Muscle layer of colon (tissue), 2 donors: ENCODE measurements around the gene PTCD1.

Experiments used
- H3K27ac ChIP-seq: one replicate; pipeline ENCODE4 v1.7.0; 2013; ENCODE audit warnings: low read depth, mild to moderate bottlenecking, low read length, moderate library complexity
- H3K27me3 ChIP-seq, 2 donors: one replicate each; pipeline ENCODE4 v1.7.0; 2013; ENCODE audit warnings: low read length in 2 of 2, mild to moderate bottlenecking in 2 of 2; ENCODE audit not compliant: insufficient read depth in 2 of 2, control insufficient read depth in 1 of 2
- H3K36me3 ChIP-seq: one replicate; pipeline ENCODE4 v1.7.0; 2013; ENCODE audit warnings: mild to moderate bottlenecking, low read length; ENCODE audit not compliant: insufficient read depth
- H3K4me1 ChIP-seq: one replicate; pipeline ENCODE4 v1.7.0; 2013; ENCODE audit warnings: mild to moderate bottlenecking, low read length; ENCODE audit not compliant: insufficient read depth
- H3K4me3 ChIP-seq, 2 donors: one replicate each; pipeline ENCODE4 v1.7.0; 2013; ENCODE audit warnings: low read length in 2 of 2, low read depth in 1 of 2, mild to moderate bottlenecking in 1 of 2, moderate library complexity in 1 of 2
- H3K9ac ChIP-seq: one replicate; pipeline ENCODE4 v1.7.0; 2013; ENCODE audit warnings: low read length
- H3K9me3 ChIP-seq: one replicate; pipeline ENCODE4 v1.7.0; 2013; ENCODE audit warnings: mild to moderate bottlenecking, low read length
- donor health status: abdominal sarcoma.
- donor health status: Adenocarcinoma of cecum.

PTCD1 gene, protein sequence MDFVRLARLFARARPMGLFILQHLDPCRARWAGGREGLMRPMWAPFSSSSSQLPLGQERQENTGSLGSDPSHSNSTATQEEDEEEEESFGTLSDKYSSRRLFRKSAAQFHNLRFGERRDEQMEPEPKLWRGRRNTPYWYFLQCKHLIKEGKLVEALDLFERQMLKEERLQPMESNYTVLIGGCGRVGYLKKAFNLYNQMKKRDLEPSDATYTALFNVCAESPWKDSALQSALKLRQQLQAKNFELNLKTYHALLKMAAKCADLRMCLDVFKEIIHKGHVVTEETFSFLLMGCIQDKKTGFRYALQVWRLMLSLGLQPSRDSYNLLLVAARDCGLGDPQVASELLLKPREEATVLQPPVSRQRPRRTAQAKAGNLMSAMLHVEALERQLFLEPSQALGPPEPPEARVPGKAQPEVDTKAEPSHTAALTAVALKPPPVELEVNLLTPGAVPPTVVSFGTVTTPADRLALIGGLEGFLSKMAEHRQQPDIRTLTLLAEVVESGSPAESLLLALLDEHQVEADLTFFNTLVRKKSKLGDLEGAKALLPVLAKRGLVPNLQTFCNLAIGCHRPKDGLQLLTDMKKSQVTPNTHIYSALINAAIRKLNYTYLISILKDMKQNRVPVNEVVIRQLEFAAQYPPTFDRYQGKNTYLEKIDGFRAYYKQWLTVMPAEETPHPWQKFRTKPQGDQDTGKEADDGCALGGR

DNA sequence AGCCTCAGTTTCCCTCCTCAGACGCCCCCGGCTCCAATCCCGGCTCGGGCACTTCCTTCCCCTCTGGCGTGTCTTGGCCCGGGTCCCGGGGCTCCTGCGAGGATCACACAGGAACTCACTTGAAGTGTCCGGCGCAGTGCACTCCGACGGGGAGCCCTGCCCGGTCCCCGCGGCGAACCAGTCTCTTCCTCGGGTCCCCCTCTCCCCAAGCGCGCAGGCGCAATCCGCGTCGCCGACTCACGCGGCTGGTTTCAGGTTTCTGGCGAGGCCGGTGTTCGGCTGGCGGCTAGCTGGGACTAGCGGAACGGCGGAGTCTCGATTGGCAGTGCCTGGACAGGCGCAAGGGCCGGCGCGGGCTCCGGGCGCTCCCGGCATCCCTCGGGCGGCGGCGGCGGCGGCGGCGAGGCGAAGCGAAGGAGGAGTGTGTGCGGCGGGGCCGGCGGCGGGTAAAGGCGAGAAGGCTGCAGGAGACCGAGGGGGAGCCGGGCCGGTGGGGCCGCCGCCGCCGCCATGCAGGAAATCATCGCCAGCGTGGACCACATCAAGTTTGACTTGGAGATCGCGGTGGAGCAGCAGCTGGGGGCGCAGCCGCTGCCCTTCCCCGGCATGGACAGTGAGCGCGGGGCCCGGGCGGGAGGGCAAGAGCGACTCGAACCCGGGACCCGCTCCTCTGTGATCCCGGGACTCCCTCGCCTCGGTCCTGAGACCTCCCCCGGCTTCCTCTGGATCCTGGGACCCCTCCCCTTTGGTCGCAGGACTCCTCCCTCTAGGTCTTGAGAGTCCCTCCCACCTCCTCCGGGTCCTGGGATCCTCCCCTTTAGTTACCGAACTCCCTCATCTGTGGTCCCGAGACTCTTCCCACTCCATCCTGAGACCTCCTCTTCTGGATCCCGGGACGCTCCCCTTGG is at the start of gene PTCD1, which contains the start of gene CPSF4:
TSS of gene PTCD1 (minus strand) at position 226 of the 908 bp plus-strand sequence. CDS start 3,556 bp downstream, outside the sequence.
TSS of gene CPSF4 (plus strand) at position 371 of the 908 bp plus-strand sequence. CDS start at position 511, 140 bp downstream.
- Histone ChIP-seq H3K27ac (peak within 1 kb of the TSS; percentile 81), H3K9ac (peak within 1 kb of the TSS; percentile 84), H3K9me3 (no peaks in the 10 kb centered on the region), H3K36me3 (peaks cover 6% of the 10 kb centered on the region), H3K27me3 (no peaks in the 10 kb centered on the region), H3K4me1 (peaks cover 20% of the 10 kb centered on the region), H3K4me3 (peak within 1 kb of the TSS; percentile 75 to 97)

DNA sequence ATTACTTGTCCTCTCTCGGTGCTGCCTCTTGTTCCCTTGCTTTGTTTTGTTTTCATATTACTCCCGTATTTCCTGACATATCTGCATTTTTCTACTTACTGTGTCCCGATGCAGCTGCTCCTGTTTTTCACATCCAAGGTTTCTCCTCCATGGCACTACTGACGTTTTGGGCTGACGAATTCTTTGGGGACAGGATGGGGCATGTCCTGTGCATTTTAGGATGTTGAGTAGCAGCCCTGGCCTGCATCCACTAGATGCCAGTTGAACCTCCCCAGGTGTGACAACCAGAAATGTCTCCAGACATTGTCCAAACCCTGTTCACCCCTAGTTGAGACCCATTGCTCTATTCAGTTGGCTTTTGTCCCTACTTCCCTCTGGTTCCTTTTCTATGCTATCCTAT is 46.5 kb upstream of the PTCD1 start:
- no peaks in the 10 kb centered on the region for H3K9me3 ChIP-seq
- no peaks in the 10 kb centered on the region for H3K4me1 ChIP-seq
- peaks cover 19% of the 10 kb centered on the region for H3K36me3 ChIP-seq
- no peak overlapping the region for H3K9ac ChIP-seq
- no peak overlapping the region for H3K27ac ChIP-seq
- no peaks in the 10 kb centered on the region for H3K27me3 ChIP-seq
- H3K4me3 ChIP-seq = no peak overlapping the region

DNA sequence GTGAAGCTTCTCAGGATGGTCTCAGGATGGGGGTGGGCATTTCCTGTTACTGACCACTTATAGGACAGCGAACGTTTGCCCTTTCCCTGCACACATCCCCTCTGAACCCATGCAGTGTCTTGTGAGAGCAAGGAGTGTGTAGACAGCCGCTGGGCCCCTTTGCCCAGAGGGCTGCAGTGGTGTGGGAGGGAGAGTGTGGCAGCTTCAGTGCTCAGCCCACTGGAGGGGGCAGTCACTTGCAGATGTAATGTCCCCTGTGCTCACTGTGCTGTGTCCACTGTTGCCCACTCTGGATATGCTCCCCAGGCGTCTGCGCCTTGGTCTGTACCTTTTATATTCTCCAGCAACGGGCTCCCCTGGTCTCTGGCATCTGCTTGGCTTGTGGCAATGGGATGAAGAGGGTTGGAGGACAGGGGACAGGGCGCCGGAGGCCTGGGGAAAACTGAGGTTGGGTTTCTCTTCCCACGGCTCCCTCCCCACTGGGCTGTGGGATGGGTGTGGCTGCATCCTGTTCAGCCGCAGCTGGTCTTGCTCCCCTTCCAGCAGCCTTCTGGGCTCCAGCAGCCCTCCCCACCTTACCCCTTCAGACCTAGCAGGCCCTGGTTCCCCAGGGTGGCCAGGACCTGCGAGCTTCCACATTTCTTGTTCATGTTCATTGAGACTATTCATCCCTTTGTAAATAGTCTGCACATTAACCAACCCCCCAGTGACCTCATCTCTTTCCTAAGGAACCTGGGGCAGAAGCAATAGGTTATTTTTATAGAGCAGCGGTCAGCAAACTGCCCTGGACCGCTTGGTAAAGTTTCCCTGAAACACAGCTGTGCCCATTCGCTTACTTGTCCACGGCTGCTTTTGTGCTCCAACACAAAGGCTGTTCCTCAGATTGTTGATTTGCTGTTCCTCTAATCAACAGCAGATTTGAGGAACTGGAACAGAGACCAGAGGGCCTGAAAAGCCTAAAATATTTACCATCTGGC is 40.2 kb upstream of the PTCD1 start:
- H3K36me3 ChIP-seq = peaks cover 17% of the 10 kb centered on the region
- H3K9me3 ChIP-seq = no peaks in the 10 kb centered on the region
- no peaks in the 10 kb centered on the region for H3K27me3 ChIP-seq
- H3K9ac ChIP-seq = no peak overlapping the region
- H3K4me3 ChIP-seq = no peak overlapping the region
- no peak overlapping the region for H3K27ac ChIP-seq
- peaks cover 7% of the 10 kb centered on the region for H3K4me1 ChIP-seq

DNA sequence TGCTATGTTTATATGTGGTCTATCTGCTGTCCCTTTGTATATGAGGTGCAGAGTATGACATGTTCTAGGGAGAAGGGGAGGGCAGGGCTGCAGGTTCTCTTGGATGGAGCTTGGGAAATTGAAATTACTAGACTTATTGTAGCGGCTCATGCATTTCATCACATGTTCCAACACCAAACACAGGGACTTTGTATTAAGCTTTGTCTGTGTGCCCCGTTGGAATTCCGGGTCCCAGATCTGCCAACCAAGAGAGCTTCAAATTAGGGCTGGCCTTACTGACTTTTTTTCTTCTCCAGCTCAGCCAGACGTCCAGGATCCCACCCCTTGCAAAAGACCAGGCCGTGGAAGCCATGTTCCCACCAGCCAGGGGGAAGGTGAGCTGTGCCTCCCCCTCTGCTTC is 37.5 kb upstream of the PTCD1 start:
- no peaks in the 10 kb centered on the region for H3K27me3 ChIP-seq
- H3K36me3 ChIP-seq = peaks cover 16% of the 10 kb centered on the region
- H3K27ac ChIP-seq = no peak overlapping the region
- H3K4me3 ChIP-seq = no peak overlapping the region
- H3K4me1 ChIP-seq = peaks cover 14% of the 10 kb centered on the region
- no peak overlapping the region for H3K9ac ChIP-seq
- H3K9me3 ChIP-seq = no peaks in the 10 kb centered on the region

DNA sequence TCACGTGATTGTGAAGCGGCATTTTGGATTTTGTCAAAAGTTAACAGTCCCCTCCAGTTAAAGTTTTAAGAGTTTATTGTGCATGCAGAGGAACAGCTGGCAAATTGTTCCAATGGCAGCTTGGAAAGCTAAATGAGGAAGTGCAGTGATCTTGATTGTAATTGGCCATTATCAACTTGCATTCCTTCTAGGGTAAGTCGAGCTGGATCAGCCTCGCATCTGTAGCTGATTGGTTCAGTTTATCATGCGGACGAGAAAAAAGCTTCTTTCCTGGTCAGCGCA is 34.7 kb upstream of the PTCD1 start:
- Histone ChIP-seq H3K27ac (peak overlapping the region; percentile 76), H3K9ac (peak overlapping the region; percentile 68), H3K27me3 (no peaks in the 10 kb centered on the region), H3K4me3 (peak overlapping the region; percentile 70 to 92), H3K9me3 (no peaks in the 10 kb centered on the region), H3K4me1 (peaks cover 10% of the 10 kb centered on the region), H3K36me3 (peaks cover 6% of the 10 kb centered on the region)

DNA sequence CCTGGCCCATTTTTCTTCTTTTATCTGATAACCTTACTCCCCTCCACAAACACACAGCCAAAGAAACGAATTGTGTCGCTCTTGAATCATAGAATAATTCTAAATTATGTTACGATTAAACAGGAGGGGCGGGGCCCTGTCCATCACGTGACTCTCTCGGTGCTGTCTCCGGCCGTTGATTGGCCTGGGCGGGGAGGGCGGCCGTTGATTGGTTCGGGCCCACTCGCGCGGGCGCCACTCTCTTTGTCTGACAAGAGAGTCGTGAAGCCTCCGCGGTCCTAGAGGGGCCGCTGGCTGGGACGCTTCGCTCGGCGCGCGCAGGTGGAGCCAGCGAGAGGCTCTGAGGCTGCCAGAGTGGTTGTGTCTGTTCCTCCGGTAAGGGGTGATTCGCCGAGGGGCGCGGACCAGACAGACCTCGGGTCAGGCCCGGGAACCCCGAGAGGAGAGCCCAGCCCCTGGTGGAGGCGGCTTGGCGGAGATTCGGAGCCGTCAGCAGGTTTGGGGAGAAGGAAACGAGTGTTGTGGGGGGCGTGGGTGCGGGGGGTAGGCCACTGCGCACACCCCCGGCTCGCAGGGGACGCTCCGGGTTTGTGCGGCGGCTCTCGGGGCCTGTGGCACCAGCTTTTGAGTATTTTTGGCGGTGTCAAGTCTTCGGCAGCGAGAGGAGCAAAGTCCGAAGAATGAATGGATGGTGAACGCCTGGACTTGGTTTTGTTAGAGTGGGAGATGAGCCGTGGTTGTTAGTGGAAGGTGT is 34.1 kb upstream of the PTCD1 start, which contains the start of gene ZNF789:
TSS of gene ZNF789 (plus strand) at position 330 of the 754 bp plus-strand sequence. CDS start 3,567 bp downstream, outside the sequence.
- H3K27ac ChIP-seq = peak within 1 kb of the TSS; percentile 76
- H3K27me3 ChIP-seq = no peaks in the 10 kb centered on the region
- H3K4me3 ChIP-seq = peak within 1 kb of the TSS; percentile 70 to 92
- H3K4me1 ChIP-seq = peaks cover 10% of the 10 kb centered on the region
- no peaks in the 10 kb centered on the region for H3K9me3 ChIP-seq
- H3K36me3 ChIP-seq = peaks cover 6% of the 10 kb centered on the region
- H3K9ac ChIP-seq = peak within 1 kb of the TSS; percentile 68

DNA sequence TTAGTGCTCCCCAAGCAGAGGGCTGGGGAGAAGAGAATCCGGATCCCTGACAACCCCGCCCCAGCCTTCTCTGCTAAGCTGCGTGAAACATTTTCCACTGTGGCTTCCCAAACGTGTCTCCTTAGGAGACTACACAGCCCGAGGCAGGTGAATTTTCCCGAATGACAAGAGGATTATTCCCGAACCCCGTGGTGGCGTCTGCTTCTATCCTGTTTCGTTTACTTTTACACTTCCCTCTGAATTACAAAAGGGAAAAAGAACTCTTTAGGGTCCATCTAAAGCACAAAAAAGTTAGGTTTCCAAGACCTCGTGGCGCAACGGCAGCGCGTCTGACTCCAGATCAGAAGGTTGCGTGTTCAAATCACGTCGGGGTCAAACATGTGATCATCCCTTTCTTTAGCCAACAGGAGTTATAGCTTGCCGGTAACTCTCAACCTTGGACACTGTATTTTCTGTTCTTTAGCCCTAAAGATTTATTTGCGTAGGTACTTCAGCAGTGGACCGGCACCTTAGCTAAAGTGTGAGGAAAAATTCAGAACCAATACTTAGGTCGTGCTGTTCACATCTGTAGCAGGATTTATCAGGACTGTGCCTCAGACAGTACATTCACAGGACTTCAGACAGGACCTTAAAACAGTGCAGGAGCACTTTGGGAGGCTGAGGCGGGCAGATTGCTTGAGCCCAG is 30.9 kb upstream of the PTCD1 start:
- Histone ChIP-seq H3K4me1 (peaks cover 19% of the 10 kb centered on the region), H3K9ac (no peak overlapping the region), H3K4me3 (no peak overlapping the region), H3K36me3 (no peaks in the 10 kb centered on the region), H3K27ac (no peak overlapping the region), H3K9me3 (no peaks in the 10 kb centered on the region), H3K27me3 (no peaks in the 10 kb centered on the region)

DNA sequence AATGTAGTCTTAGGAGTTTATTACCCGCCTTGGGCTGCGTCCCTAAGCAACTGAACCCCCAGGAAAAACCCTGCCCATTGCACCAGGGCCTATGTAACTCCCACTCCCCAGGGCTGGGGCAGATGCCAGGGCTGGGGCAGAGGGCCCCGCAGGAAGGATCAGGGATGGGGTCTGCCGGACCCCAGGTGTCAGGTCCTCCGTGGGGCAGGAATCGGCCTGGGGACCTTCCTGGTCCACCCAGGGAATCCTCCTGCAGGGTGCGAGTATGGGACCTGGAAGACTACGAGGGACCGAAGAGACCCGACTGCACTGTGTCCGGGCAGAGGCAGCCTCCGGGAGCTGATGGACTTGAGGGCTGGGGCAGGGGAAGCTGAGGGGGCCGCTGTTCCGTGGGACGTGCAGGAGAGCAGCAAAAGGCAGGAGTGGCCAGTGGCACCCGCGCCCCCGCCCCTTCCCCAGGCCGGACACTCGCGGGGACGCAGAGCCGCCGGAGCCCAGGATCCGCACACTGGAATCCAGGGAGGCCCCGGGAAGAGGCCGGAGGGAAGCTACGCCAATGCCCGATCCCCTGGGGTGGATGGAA is 29.8 kb upstream of the PTCD1 start:
- Histone ChIP-seq H3K9ac (no peak overlapping the region), H3K4me1 (peaks cover 16% of the 10 kb centered on the region), H3K4me3 (no peak overlapping the region), H3K27ac (no peak overlapping the region), H3K9me3 (no peaks in the 10 kb centered on the region), H3K27me3 (no peaks in the 10 kb centered on the region), H3K36me3 (no peaks in the 10 kb centered on the region)

DNA sequence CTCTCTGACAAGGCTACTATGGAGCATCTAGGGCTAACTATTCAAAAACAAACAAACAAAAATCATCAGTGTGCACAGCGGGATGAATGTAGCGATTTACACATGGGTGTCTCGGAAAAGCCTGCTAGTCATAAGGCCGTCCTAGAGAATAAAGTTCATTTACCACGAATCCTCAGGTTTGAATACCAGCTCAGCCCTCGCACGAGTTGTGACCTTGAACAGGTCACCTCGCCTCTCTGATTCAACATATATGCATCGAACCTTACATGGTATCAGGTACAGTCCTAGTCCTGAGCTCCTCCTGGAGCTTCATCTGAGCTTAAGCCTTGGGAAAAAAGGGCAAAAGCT is 26.8 kb upstream of the PTCD1 start:
- Histone ChIP-seq H3K9me3 (no peaks in the 10 kb centered on the region), H3K9ac (peak overlapping the region; percentile 92), H3K27me3 (no peaks in the 10 kb centered on the region), H3K4me1 (peaks cover 17% of the 10 kb centered on the region), H3K27ac (peak overlapping the region; percentile 85), H3K4me3 (peak overlapping the region; percentile 73 to 99), H3K36me3 (peaks cover 11% of the 10 kb centered on the region)
